H1 (cell line): ENCODE data around the gene ALDH1A3. TPM values are rescaled to one million over a fixed set of nuclear protein-coding genes. Genes with fewer than 3 reads are reported as not detected.

Experiments used
- CTCF ChIP-seq, 3 experiments: IDR thresholded peaks; 1 replicate in 2 of 3; 2 replicates in 1 of 3; pipeline versions ENCODE4 v1.5.1 to v1.6.1; 2011; ENCODE audit warnings: low read length in 3 of 3, mild to moderate bottlenecking in 3 of 3, inconsistent platforms in 2 of 3, low read depth in 1 of 3, moderate library complexity in 1 of 3; ENCODE audit not compliant: insufficient read depth in 1 of 3; ENCODE audit errors: control extremely low read depth in 1 of 3
- TBP ChIP-seq: IDR thresholded peaks from 2 replicates; pipeline ENCODE4 v1.6.1; 2011; ENCODE audit warnings: low read depth, low read length, improper control_type of control experiment
- polyA plus RNA-seq, 7 experiments: library from polyadenylated mRNA; depleted of rRNA in 3 of 7; stranded (reverse) in 5 of 7; unstranded in 2 of 7; fragments of >200 nt in 5 of 7; fragments of 200-250 nt in 2 of 7; gene quantifications; 1 replicate in 5 of 7; 2 replicates in 1 of 7; 4 replicates in 1 of 7; pipeline versions ENCODE4 v1.2.1 to v1.2.3, GENCODE V29; 2011 to 2013; ENCODE audit warnings: missing spikeins in 2 of 7, mixed read lengths in 2 of 7
- total RNA-seq: library from RNA; stranded (reverse); fragmentation: NEBNext Ultra II Directional; extraction: Animal tissue kit (Norgen Biotek cat#: 25700); gene quantifications from 2 replicates; pipeline ENCODE4 v1.2.1, GENCODE V29; 2021

The ALDH1A3 gene
- total and polyA plus RNA-seq, 2 of the 8 experiments (the other 6 are each of a cell fraction or from before 2014, with no cell fraction given) = 2.2 to 5.5 TPM

DNA sequence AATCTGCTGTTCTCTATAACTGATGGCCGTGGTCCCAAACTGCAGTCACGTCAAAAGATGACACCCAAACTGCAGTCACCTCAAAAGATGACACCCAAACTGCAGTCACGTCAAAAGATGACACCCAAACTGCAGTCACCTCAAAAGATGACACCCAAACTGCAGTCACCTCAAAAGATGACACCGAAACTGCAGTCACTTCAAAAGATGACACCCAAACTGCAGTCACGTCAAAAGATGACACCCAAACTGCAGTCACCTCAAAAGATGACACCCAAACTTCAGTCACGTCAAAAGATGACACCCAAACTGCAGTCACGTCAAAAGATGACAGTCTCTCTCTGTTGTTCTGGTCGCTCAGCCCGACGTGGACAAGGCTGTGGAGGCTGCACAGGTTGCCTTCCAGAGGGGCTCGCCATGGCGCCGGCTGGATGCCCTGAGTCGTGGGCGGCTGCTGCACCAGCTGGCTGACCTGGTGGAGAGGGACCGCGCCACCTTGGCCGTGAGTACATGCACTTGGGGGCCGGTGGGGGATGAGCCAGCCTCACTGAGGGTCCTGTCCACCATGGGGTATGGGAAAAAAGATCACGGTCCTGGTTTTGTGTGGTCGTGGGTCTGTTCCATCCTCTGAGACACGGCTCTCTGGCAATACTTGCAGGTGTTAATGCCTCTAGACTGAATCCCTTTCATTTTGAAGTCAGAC lies 7.7 kb downstream of the ALDH1A3 start (continued):
- no peak for TF ChIP-seq CTCF (IDR thresholded peaks at IDR 0.05; ENCODE audit: control extremely low read depth in 1 of 3, insufficient read depth in 1 of 3, low read depth in 1 of 3, low read length in 3 of 3)
- no peak for TF ChIP-seq TBP
